GM18519 (cell line): ENCODE measurements around the gene IVNS1ABP.

Source experiments
- ATAC-seq: cut with Tn5 transposase; IDR thresholded peaks from one replicate; pipeline ENCODE4 v1.9.1; 2021; ENCODE audit warnings: mild to moderate bottlenecking, moderate library complexity; ENCODE audit not compliant: unreplicated experiment, low FRiP score

IVNS1ABP gene

GRCh38 chr1:185297982-185298381 lies 19.1 kb downstream of the IVNS1ABP start:
- ATAC-seq = no peak

GRCh38 chr1:185295091-185295490 lies 22.0 kb downstream of the IVNS1ABP start:
- no peak for ATAC-seq

- ATAC-seq = no peak
Observed at GRCh38 chr1:185293967-185294542, 23.0 kb downstream of the IVNS1ABP start.

- no peak for ATAC-seq
Observed at GRCh38 chr1:185292237-185292636, 24.8 kb downstream of the IVNS1ABP start.

- no peak for ATAC-seq
Observed at GRCh38 chr1:185291652-185292051, 25.4 kb downstream of the IVNS1ABP start.

GRCh38 chr1:185291159-185291558 lies 25.9 kb downstream of the IVNS1ABP start:
- no peak for ATAC-seq

GRCh38 chr1:185289880-185290279 lies 27.2 kb downstream of the IVNS1ABP start:
- ATAC-seq = no peak

GRCh38 chr1:185288435-185288834 lies 28.6 kb downstream of the IVNS1ABP start:
- no peak for ATAC-seq

- no peak for ATAC-seq
Observed at GRCh38 chr1:185287451-185287850, 29.6 kb downstream of the IVNS1ABP start.

- ATAC-seq = no peak
Observed at GRCh38 chr1:185284533-185285276, 32.3 kb downstream of the IVNS1ABP start.

- ATAC-seq = no peak
Observed at GRCh38 chr1:185284116-185284515, 32.9 kb downstream of the IVNS1ABP start.

GRCh38 chr1:185281245-185281644 lies 35.8 kb downstream of the IVNS1ABP start:
- ATAC-seq = no peak

GRCh38 chr1:185280589-185280988 lies 36.5 kb downstream of the IVNS1ABP start:
- no peak for ATAC-seq

GRCh38 chr1:185279571-185279970 lies 37.5 kb downstream of the IVNS1ABP start:
- ATAC-seq = no peak

- no peak for ATAC-seq
Observed at GRCh38 chr1:185271921-185272320, 45.1 kb downstream of the IVNS1ABP start.

GRCh38 chr1:185268352-185268751 lies 48.7 kb downstream of the IVNS1ABP start:
- no peak for ATAC-seq

GRCh38 chr1:185267701-185268100 lies 49.3 kb downstream of the IVNS1ABP start:
- ATAC-seq = no peak

- no peak for ATAC-seq
Observed at GRCh38 chr1:185267301-185267700, 49.7 kb downstream of the IVNS1ABP start.

- no peak for ATAC-seq
Observed at GRCh38 chr1:185265314-185265713, 51.7 kb downstream of the IVNS1ABP start.

- no peak for ATAC-seq
Observed at GRCh38 chr1:185263780-185264179, 53.3 kb downstream of the IVNS1ABP start.

GRCh38 chr1:185263292-185263691 lies 53.8 kb downstream of the IVNS1ABP start:
- ATAC-seq = no peak

GRCh38 chr1:185262151-185262550 lies 54.9 kb downstream of the IVNS1ABP start:
- ATAC-seq = no peak
